Thyroid gland (tissue), 4 donors: Measurements from ENCODE around the gene TWF2.

Experiments
- CTCF ChIP-seq, 6 experiments: fragments of 200-600 bp in 3 of 6; fragments of 450-650 bp in 3 of 6; sonication (generic) in 3 of 6; IDR thresholded peaks; one replicate each; pipeline ENCODE4 v1.5.1; 2016 to 2019; ENCODE audit warnings: antibody characterized with exemption in 6 of 6, mild to moderate bottlenecking in 2 of 6, inconsistent platforms in 1 of 6, moderate library complexity in 1 of 6
- POLR2A ChIP-seq, 2 donors: fragments of 450-650 bp; IDR thresholded peaks; one replicate each; pipeline ENCODE4 v1.6.1; 2017; ENCODE audit warnings: antibody characterized with exemption in 2 of 2, mild to moderate bottlenecking in 2 of 2, moderate library complexity in 1 of 2

- TF ChIP-seq CTCF (IDR thresholded peaks at IDR 0.05) (no peak), POLR2A (IDR thresholded peaks at IDR 0.05) (no peak)
Measured at GRCh38 chr3:52246264-52246620, 7.3 kb upstream of the TWF2 start.
